A549 (cell line): ENCODE measurements around the gene CLEC6A. TPM values are rescaled to one million over a fixed set of nuclear protein-coding genes. Genes with fewer than 3 reads are reported as not detected.

Experiments used
- ATAC-seq, 2 experiments: fragments of 200-7000 bp in 1 of 2; fragments of >200 bp in 1 of 2; cut with Nextera tagmentation in 1 of 2; cut with Tn5 transposase in 1 of 2; 3 replicates each; pipeline versions ENCODE4 v1.8.0 to v1.9.1; 2018 to 2020; ENCODE audit warnings: mild to moderate bottlenecking in 1 of 2, moderate library complexity in 1 of 2
- CTCF ChIA-PET: fragments of 300-600 bp; sonication (Branson Sonifier 250); formaldehyde crosslinking; extraction: SDS; loops from one replicate; lab custom pipeline; 2021; ENCODE audit warnings: antibody characterized with exemption, inconsistent platforms; lab: Yijun Ruan, JAX
- POLR2A ChIA-PET: fragments of 350-600 bp; formaldehyde crosslinking; extraction: SDS; loops from one replicate; lab custom pipeline; 2021; ENCODE audit warnings: antibody characterized with exemption, inconsistent platforms; lab: Yijun Ruan, JAX
- DNase-seq, 2 experiments: peaks; one replicate each; pipeline versions ENCODE4 v3.0.0 to v3.0.0-alpha.2; 2011 to 2016; ENCODE audit warnings: low read depth in 1 of 2, low spot score in 1 of 2
- FAIRE-seq: peaks from 2 replicates; lab custom pipeline; 2011; peaks lifted over from hg19 to GRCh38; lab: Jason Lieb, UNC
- H3K27ac ChIP-seq, 2 experiments: fragments of >200 bp; sonication (Bioruptor Twin); formaldehyde crosslinking; 3 replicates each; pipeline ENCODE4 v1.5.1; 2016 to 2017
- H3K4me1 ChIP-seq: fragments of >200 bp; sonication (Bioruptor Twin); formaldehyde crosslinking; 3 replicates; pipeline ENCODE4 v1.6.1; 2016
- H3K4me2 ChIP-seq: fragments of >200 bp; sonication (Bioruptor Twin); formaldehyde crosslinking; 3 replicates; pipeline ENCODE4 v1.6.1; 2016
- H3K4me3 ChIP-seq: fragments of >200 bp; sonication (Bioruptor Twin); formaldehyde crosslinking; 3 replicates; pipeline ENCODE4 v1.5.1; 2016
- H3K9me3 ChIP-seq: fragments of >200 bp; sonication (Bioruptor Twin); formaldehyde crosslinking; 3 replicates; pipeline ENCODE4 v1.6.1; 2016
- BCL3 ChIP-seq: fragments of >200 bp; sonication (Bioruptor Twin); formaldehyde crosslinking; IDR thresholded peaks from 3 replicates; pipeline ENCODE4 v1.6.1; 2016
- BHLHE40 ChIP-seq: IDR thresholded peaks from 2 replicates; pipeline ENCODE4 v1.6.1; 2012; ENCODE audit warnings: low read depth, low read length, inconsistent platforms
- CBX2 ChIP-seq: fragments of 200-600 bp; sonication (generic); IDR thresholded peaks from 2 replicates; pipeline ENCODE4 v1.6.1; 2016; ENCODE audit warnings: low read depth, mild to moderate bottlenecking, borderline replicate concordance
- CBX8 ChIP-seq: fragments of 200-600 bp; sonication (generic); IDR thresholded peaks from 2 replicates; pipeline ENCODE4 v1.6.1; 2016
- CHD2 ChIP-seq: fragments of 150-350 bp; IDR thresholded peaks from 2 replicates; pipeline ENCODE4 v1.6.1; 2014; ENCODE audit warnings: low read length; ENCODE audit not compliant: partially characterized antibody
- CTCF ChIP-seq: fragments of >200 bp; sonication (Bioruptor Twin); formaldehyde crosslinking; IDR thresholded peaks from 3 replicates; pipeline ENCODE4 v1.5.1; 2016
- EHF ChIP-seq: fragments of 250-450 bp; sonication (Bioruptor Pico); IDR thresholded peaks from 2 replicates; pipeline ENCODE4 v1.5.0; 2020; ENCODE audit warnings: mild to moderate bottlenecking
- EHMT2 ChIP-seq: fragments of 200-600 bp; sonication (generic); IDR thresholded peaks from 2 replicates; pipeline ENCODE4 v1.6.1; 2016; ENCODE audit warnings: antibody characterized with exemption, low read depth, mild to moderate bottlenecking, moderate library complexity
- FOSL2 ChIP-seq, 2 experiments: fragments of 450-650 bp in 1 of 2; fragments of >200 bp in 1 of 2; sonication (Bioruptor Twin) in 1 of 2; formaldehyde crosslinking; IDR thresholded peaks; 2 replicates each; pipeline versions ENCODE4 v1.5.0 to v1.6.1; 2016 to 2020; ENCODE audit warnings: mild to moderate bottlenecking in 1 of 2, moderate library complexity in 1 of 2
- FOXS1 ChIP-seq: fragments of 250-450 bp; sonication (Bioruptor Pico); IDR thresholded peaks from 2 replicates; pipeline ENCODE4 v1.5.0; 2020; ENCODE audit warnings: mild to moderate bottlenecking, moderate library complexity
- GATA3 ChIP-seq: IDR thresholded peaks from 2 replicates; pipeline ENCODE4 v1.6.1; 2012; ENCODE audit warnings: borderline replicate concordance
- HEYL ChIP-seq: fragments of 250-450 bp; sonication (Bioruptor Pico); IDR thresholded peaks from 2 replicates; pipeline ENCODE4 v1.8.0; 2021; ENCODE audit warnings: mild to moderate bottlenecking, moderate library complexity
- HOXB5 ChIP-seq: fragments of 250-450 bp; sonication (Bioruptor Pico); IDR thresholded peaks from 2 replicates; pipeline ENCODE4 v1.5.0; 2020; ENCODE audit warnings: mild to moderate bottlenecking, moderate library complexity
- KDM5A ChIP-seq: fragments of 200-600 bp; sonication (generic); IDR thresholded peaks from 2 replicates; pipeline ENCODE4 v1.6.1; 2016; ENCODE audit warnings: antibody characterized with exemption, mild to moderate bottlenecking
- NFE2L2 ChIP-seq: fragments of 150-350 bp; conservative IDR thresholded peaks from 2 replicates; pipeline ENCODE4 v1.6.1; 2014; ENCODE audit warnings: low read length
- PHF8 ChIP-seq: fragments of 200-600 bp; sonication (generic); IDR thresholded peaks from 2 replicates; pipeline ENCODE4 v1.6.1; 2016; ENCODE audit warnings: low read depth, mild to moderate bottlenecking, antibody characterized with exemption, moderate library complexity, borderline replicate concordance
- POLR2A ChIP-seq: IDR thresholded peaks from 2 replicates; pipeline ENCODE4 v1.6.1; 2012; ENCODE audit warnings: mild to moderate bottlenecking, low read length
- POLR2AphosphoS2 ChIP-seq: conservative IDR thresholded peaks from 2 replicates; pipeline ENCODE4 v1.6.1; 2012; ENCODE audit warnings: low read length, improper control_type of control experiment, inconsistent platforms
- RNF2 ChIP-seq: fragments of 200-600 bp; sonication (generic); IDR thresholded peaks from 2 replicates; pipeline ENCODE4 v1.6.1; 2016; ENCODE audit warnings: low read depth, mild to moderate bottlenecking, antibody characterized with exemption, moderate library complexity, borderline replicate concordance
- SREBF2 ChIP-seq: fragments of 450-650 bp; IDR thresholded peaks from 2 replicates; pipeline ENCODE4 v1.6.1; 2014; ENCODE audit warnings: mild to moderate bottlenecking, moderate library complexity
- TFCP2L1 ChIP-seq: fragments of 250-450 bp; sonication (Bioruptor Pico); IDR thresholded peaks from 2 replicates; pipeline ENCODE4 v1.5.0; 2021; ENCODE audit warnings: mild to moderate bottlenecking
- ZNF302 ChIP-seq: fragments of 250-450 bp; sonication (Bioruptor Pico); IDR thresholded peaks from 2 replicates; pipeline ENCODE4 v1.9.0; 2021; ENCODE audit warnings: inconsistent platforms, mild to moderate bottlenecking, moderate library complexity
- ZSCAN20 ChIP-seq: fragments of 250-450 bp; sonication (Bioruptor Pico); IDR thresholded peaks from 2 replicates; pipeline ENCODE4 v1.8.0; 2022; ENCODE audit warnings: mild to moderate bottlenecking, moderate library complexity
- WGBS: methylation state at CpG from one replicate; pipeline ENCODE4 v1.1.6; 2017; ENCODE audit errors: missing lambda C conversion rate; 5-methylcytosine and 5-hydroxymethylcytosine counted together
- polyA plus RNA-seq, 4 experiments: library from polyadenylated mRNA; depleted of rRNA in 3 of 4; stranded (reverse); fragments of >200 nt; fragmentation: RNase III in 1 of 4; extraction: RNeasy Plus Mini Kit Qiagen cat#74134 plus additional on column Dnase treatment in 1 of 4; gene quantifications; 2 replicates in 3 of 4; 3 replicates in 1 of 4; pipeline ENCODE4 v1.2.3, GENCODE V29; 2011 to 2017

Gene CLEC6A
- polyA plus RNA-seq, 2 of the 4 experiments (the other 2 are of a cell fraction) = not detected

- Histone ChIP-seq H3K4me1 (no peaks in the 10 kb centered on the region), H3K4me3 (no peak overlapping the region), H3K4me2 (no peak overlapping the region)
- POLR2A ChIA-PET = no interaction called here
- FAIRE-seq = no peak
- no peak for DNase-seq
- TF ChIP-seq ZSCAN20 (CRISPR knock-in tag) (no peak), BHLHE40 (no peak), EHMT2 (no peak), HEYL (CRISPR knock-in tag) (no peak), CHD2 (no peak), SREBF2 (no peak), FOSL2 (IDR thresholded peaks at IDR 0.05) (no peak), FOSL2 (CRISPR knock-in tag; IDR thresholded peaks at IDR 0.05) (no peak), RNF2 (no peak), BCL3 (no peak), HOXB5 (no peak)
- TF ChIP-seq, all 56 proteins: peak for 0
- Histone ChIP-seq H3K27ac (no peak overlapping the region), H3K9me3 (no peaks in the 10 kb centered on the region)
- CTCF ChIA-PET = no interaction called here
- no peak for ATAC-seq
- WGBS = 34% methylated on average over 12 of the region's 12 CpGs
Measured at GRCh38 chr12:8452036-8452435, 3.7 kb upstream of the CLEC6A start.

- TF ChIP-seq FOXS1 = no peak
- TF ChIP-seq CBX2 = no peak
- TF ChIP-seq NFE2L2 = no peak
- Histone ChIP-seq H3K4me3 (no peak overlapping the region), H3K27ac (no peak overlapping the region), H3K4me2 (no peak overlapping the region), H3K4me1 (no peaks in the 10 kb centered on the region), H3K9me3 (no peaks in the 10 kb centered on the region)
- DNase-seq (no peak), FAIRE-seq (no peak), ATAC-seq (no peak)
- ChIA-PET CTCF (interaction anchor here (1.5 kb wide), 1 partner anchor 14 kb away, joined by 3 read pairs; no protein-coding TSS in a partner anchor), POLR2A (no interaction called here)
- 27% methylated on average over 4 of the region's 4 CpGs for WGBS
Measured at GRCh38 chr12:8453021-8453513, 2.7 kb upstream of the CLEC6A start.

GRCh38 chr12:8453796-8454195 lies 2.0 kb upstream of the CLEC6A start:
- H3K9me3 ChIP-seq = no peaks in the 10 kb centered on the region
- H3K27ac ChIP-seq = no peak overlapping the region
- ChIA-PET POLR2A (no interaction called here), CTCF (interaction anchor here (1.5 kb wide), 1 partner anchor 14 kb away, joined by 3 read pairs; no protein-coding TSS in a partner anchor)
- no peaks in the 10 kb centered on the region for H3K4me1 ChIP-seq
- no peak for TF ChIP-seq PHF8
- no peak for TF ChIP-seq TFCP2L1
- no peak for TF ChIP-seq RNF2
- H3K4me3 ChIP-seq = no peak overlapping the region
- 0% methylated on average over 1 of the region's 1 CpG for WGBS
- ATAC-seq (no peak), DNase-seq (no peak), FAIRE-seq (no peak)
- no peak overlapping the region for H3K4me2 ChIP-seq

- FAIRE-seq (peak; percentile 43), ATAC-seq (no peak), DNase-seq (no peak)
- H3K27ac ChIP-seq = no peak overlapping the region
- no peaks in the 10 kb centered on the region for H3K9me3 ChIP-seq
- CTCF ChIA-PET = no interaction called here
- POLR2A ChIA-PET = no interaction called here
- H3K4me2 ChIP-seq = no peak overlapping the region
- H3K4me3 ChIP-seq = no peak overlapping the region
- no peak for TF ChIP-seq POLR2AphosphoS2
- TF ChIP-seq POLR2A = no peak
- TF ChIP-seq CBX8 = no peak
- TF ChIP-seq HOXB5 = no peak
- no peak for TF ChIP-seq KDM5A
- TF ChIP-seq GATA3 = no peak
- no peak for TF ChIP-seq ZNF302 (CRISPR knock-in tag)
- TF ChIP-seq EHF (CRISPR knock-in tag) = no peak
- no peak for TF ChIP-seq CTCF
- no peaks in the 10 kb centered on the region for H3K4me1 ChIP-seq
Measured at GRCh38 chr12:8455271-8455670, 491 bp upstream of the CLEC6A start.
